Natural killer cell treated with Interleukin-12 subunit alpha and Interleukin-12 subunit beta and Interleukin-15 and Interleukin-18, amount 100 ng/mL, for 72 hours (primary cell): ENCODE data around the gene COL7A1. TPM values are rescaled to one million over a fixed set of nuclear protein-coding genes. Genes with fewer than 3 reads are reported as not detected.

Source experiments
- ATAC-seq, 2 donors: fragments of 150-1000 bp; cut with Tn5 transposase in 1 of 2; sonication (Bioruptor Pico), chemical (Tn5 transposase) in 1 of 2; 2 replicates each; pipeline ENCODE4 v1.10.0; 2021
- DNase-seq: peaks from one replicate; pipeline ENCODE4 v3.0.0; 2022; ENCODE audit warnings: low spot score
- H3K27ac Mint-ChIP-seq, 2 donors: 1 replicate in 1 of 2; 2 replicates in 1 of 2; pipeline ENCODE4 v1.8.0; 2022; ENCODE audit warnings: mixed read lengths in 2 of 2, mild to moderate bottlenecking in 1 of 2, moderate library complexity in 1 of 2
- H3K27me3 Mint-ChIP-seq, 2 donors: 1 replicate in 1 of 2; 2 replicates in 1 of 2; pipeline ENCODE4 v1.8.0; 2022; ENCODE audit warnings: mixed read lengths in 2 of 2
- H3K36me3 Mint-ChIP-seq: one replicate; pipeline ENCODE4 v1.8.0; 2022; ENCODE audit warnings: mixed read lengths
- H3K4me1 Mint-ChIP-seq, 2 donors: 1 replicate in 1 of 2; 2 replicates in 1 of 2; pipeline ENCODE4 v1.8.0; 2022; ENCODE audit warnings: low read depth in 2 of 2, mixed read lengths in 2 of 2, mild to moderate bottlenecking in 1 of 2
- H3K4me3 Mint-ChIP-seq: one replicate; pipeline ENCODE4 v1.8.0; 2022; ENCODE audit warnings: mixed read lengths
- H3K9me3 Mint-ChIP-seq: 2 replicates; pipeline ENCODE4 v1.8.0; 2022; ENCODE audit warnings: mixed read lengths
- total RNA-seq, 2 donors: library from RNA; stranded (reverse); gene quantifications; one replicate each; pipeline ENCODE4 v1.2.3, GENCODE V29; 2022

COL7A1 gene
- total RNA-seq, 2 donors from 2014 or later = 1.5 to 1.8 TPM

DNA sequence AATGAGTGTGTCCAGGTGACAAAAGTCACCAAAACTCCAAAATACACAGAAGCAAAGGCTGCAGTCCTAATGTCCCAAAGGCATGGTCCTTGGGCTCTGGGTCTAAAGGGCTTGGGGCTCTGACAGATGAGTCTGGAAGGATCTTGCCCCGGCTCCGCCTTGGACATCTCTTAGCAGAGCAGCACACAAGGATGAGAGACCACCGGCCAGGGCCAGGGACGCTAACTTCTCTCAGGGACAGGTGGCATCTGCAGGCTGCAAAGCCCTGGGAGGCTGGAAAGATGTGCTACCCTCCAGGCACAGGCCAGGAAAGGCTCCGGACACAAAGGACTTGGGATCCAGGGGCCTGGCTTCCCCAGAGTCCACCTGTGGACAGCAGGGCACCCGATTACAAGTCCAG lies 77.1 kb downstream of the COL7A1 start:
- Mint-ChIP-seq H3K4me1 (peaks cover 5 to 14% of the 10 kb centered on the region in 2 donors), H3K9me3 (no peaks in the 10 kb centered on the region), H3K4me3 (no peak overlapping the region), H3K27ac (no peak overlapping the region), H3K27me3 (no peaks in the 10 kb centered on the region), H3K36me3 (no peaks in the 10 kb centered on the region)
- ATAC-seq = no peak
- DNase-seq = no peak

GRCh38 chr3:48516571-48516970 lies 78.6 kb downstream of the COL7A1 start:
- Mint-ChIP-seq H3K4me1 (peaks cover 5 to 14% of the 10 kb centered on the region in 2 donors), H3K27ac (no peak overlapping the region), H3K36me3 (no peaks in the 10 kb centered on the region), H3K27me3 (no peaks in the 10 kb centered on the region), H3K4me3 (no peak overlapping the region), H3K9me3 (no peaks in the 10 kb centered on the region)
- no peak for DNase-seq
- ATAC-seq = peak in 1 of 2 donors; percentile 31

DNA sequence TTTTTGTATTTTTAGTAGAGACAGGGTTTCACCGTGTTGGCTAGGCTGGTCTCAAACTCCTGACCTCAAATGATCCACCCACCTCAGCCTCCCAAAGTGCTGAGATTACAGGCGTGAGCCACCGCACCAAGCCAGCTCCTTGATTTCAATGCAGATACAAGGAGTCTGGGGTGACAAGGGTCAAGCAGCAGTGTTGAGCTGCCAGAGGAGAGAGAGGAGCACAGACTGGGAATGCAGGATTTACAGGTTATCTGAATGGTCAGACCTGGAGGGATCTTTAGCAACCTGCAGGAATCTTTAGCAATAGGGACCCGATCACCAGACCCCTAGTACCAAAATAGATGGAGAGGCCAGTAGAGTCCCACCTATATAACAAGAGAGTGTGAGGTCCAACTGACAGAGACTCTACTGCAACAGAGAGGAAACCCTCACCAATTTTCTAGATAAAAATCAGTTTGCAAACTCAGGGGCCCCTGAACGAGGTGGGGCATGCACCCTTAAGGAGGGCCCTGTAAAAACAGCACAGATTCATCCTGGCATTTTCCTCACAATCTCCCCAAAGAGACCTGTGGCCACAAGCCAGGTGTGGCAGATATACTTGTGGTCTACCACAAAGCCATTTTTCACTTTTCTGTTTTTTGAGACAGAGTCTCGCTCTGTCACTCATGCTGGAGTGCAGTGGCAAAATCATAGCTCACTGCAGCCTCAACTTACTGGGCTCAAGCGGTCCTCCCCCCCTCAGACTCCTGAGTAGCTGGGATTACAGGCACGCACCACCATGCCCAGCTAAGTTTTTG lies 80.5 kb downstream of the COL7A1 start:
- no peaks in the 10 kb centered on the region for H3K36me3 Mint-ChIP-seq
- H3K4me3 Mint-ChIP-seq = no peak overlapping the region
- DNase-seq = no peak
- no peaks in the 10 kb centered on the region for H3K9me3 Mint-ChIP-seq
- H3K27me3 Mint-ChIP-seq = no peaks in the 10 kb centered on the region
- no peak for ATAC-seq
- H3K4me1 Mint-ChIP-seq = peaks cover 2 to 11% of the 10 kb centered on the region in 2 donors
- H3K27ac Mint-ChIP-seq = no peak overlapping the region

Other genes starting within 250 kb of the COL7A1 start
- not detected for gene FBXW12, start 223.1 kb downstream of the COL7A1 start, total RNA-seq
- 1 to 10 TPM; 5.9 to 9.6 TPM for gene PLXNB1, start 165.2 kb downstream of the COL7A1 start, total RNA-seq
- 10 to 100 TPM; 13.0 to 23.3 TPM for gene CCDC51, start 155.2 kb downstream of the COL7A1 start, total RNA-seq
- gene TMA7, start 155.1 kb downstream of the COL7A1 start, total RNA-seq = 100 to 1,000 TPM; 202 to 217 TPM
- 10 to 100 TPM; 14.0 to 26.2 TPM for gene ATRIP, start 148.6 kb downstream of the COL7A1 start, total RNA-seq
- 100 to 1,000 TPM in 1 of 2 donors, 10 to 100 TPM in 1; 88.4 to 126 TPM for gene SHISA5, start 91.2 kb downstream of the COL7A1 start, total RNA-seq
- gene PFKFB4, start 38.5 kb downstream of the COL7A1 start, total RNA-seq = 10 to 100 TPM; 11.1 to 27.4 TPM
- gene UCN2, start 31.5 kb downstream of the COL7A1 start, total RNA-seq = not detected
- gene UQCRC1, start 14.3 kb upstream of the COL7A1 start, total RNA-seq = 100 to 1,000 TPM; 171 to 211 TPM
- gene TMEM89, start 26.4 kb upstream of the COL7A1 start, total RNA-seq = not detected
- gene SLC26A6, start 40.1 kb upstream of the COL7A1 start, total RNA-seq = 10 to 100 TPM; 31.3 to 62.4 TPM
- 10 to 100 TPM in 1 of 2 donors, 1 to 10 TPM in 1; 4.4 to 20.1 TPM for gene CELSR3, start 67.6 kb upstream of the COL7A1 start, total RNA-seq
- 10 to 100 TPM; 22.7 to 37.0 TPM for gene NCKIPSD, start 90.6 kb upstream of the COL7A1 start, total RNA-seq
- gene IP6K2, start 121.9 kb upstream of the COL7A1 start, total RNA-seq = 10 to 100 TPM; 53.5 to 60.2 TPM